ENCODE data around the gene MSH5. TPM values are rescaled to one million over a fixed set of nuclear protein-coding genes. Genes with fewer than 3 reads are reported as not detected.
"Not testable (repeated sequence)": the region's sequence is repeated elsewhere in the genome, so short reads cannot be mapped to it uniquely, and the experiment has no call there.

MSH5 gene
- total and polyA plus RNA-seq, 8 donors, result 2.2 to 17.4 (median 6.4) TPM

DNA sequence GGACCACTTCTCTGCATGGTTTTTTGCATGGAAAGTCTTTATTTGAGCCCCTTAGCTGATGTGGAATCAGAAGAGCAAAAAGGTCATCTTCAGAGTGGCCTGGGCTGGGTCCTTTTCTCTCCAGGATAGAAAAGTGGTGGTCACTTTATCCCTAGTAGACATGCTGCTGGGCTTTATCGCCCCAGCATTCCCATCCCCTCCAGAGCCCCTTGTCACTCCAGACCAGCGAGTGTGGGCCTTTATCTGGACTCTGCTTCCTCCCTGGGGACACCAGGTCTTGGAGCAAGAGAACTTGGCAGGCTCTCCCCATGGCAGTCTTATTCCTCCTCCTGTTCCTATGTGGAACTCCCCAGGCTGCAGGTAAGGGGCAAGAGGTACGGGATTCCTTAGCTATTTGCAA lies 33.2 kb upstream of the MSH5 start, which contains the start of gene LY6G6F:
TSS of gene LY6G6F (plus strand) at position 268 of the 400 bp plus-strand sequence. CDS start at position 309, 41 bp downstream.
- Histone ChIP-seq H3K4me3 (no peak within 1 kb of the TSS), H3K4me1 (peaks cover 0 to 10% (median 2%) of the 10 kb centered on the region in 3 donors), H3K9me3 (no peaks in the 10 kb centered on the region), H3K27me3 (no peaks in the 10 kb centered on the region), H3K27ac (no peak within 1 kb of the TSS), H3K36me3 (no peaks in the 10 kb centered on the region)
- 35 to 44% methylated on average over 3 of the region's 3 CpGs for WGBS, 2 donors
- TF ChIP-seq, protein P1, sequence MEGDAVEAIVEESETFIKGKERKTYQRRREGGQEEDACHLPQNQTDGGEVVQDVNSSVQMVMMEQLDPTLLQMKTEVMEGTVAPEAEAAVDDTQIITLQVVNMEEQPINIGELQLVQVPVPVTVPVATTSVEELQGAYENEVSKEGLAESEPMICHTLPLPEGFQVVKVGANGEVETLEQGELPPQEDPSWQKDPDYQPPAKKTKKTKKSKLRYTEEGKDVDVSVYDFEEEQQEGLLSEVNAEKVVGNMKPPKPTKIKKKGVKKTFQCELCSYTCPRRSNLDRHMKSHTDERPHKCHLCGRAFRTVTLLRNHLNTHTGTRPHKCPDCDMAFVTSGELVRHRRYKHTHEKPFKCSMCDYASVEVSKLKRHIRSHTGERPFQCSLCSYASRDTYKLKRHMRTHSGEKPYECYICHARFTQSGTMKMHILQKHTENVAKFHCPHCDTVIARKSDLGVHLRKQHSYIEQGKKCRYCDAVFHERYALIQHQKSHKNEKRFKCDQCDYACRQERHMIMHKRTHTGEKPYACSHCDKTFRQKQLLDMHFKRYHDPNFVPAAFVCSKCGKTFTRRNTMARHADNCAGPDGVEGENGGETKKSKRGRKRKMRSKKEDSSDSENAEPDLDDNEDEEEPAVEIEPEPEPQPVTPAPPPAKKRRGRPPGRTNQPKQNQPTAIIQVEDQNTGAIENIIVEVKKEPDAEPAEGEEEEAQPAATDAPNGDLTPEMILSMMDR (IDR thresholded peaks at IDR 0.05), result no peak
- no peak for FAIRE-seq
- no peak for DNase-seq
- intact Hi-C loops (cut with DNase I), result no loop called here
- ATAC-seq, result no peak

- Histone ChIP-seq H3K4me3 (no peak overlapping the region), H3K27me3 (no peaks in the 10 kb centered on the region), H3K27ac (no peak overlapping the region), H3K4me1 (peaks cover 0 to 5% (median 0%) of the 10 kb centered on the region in 3 donors), H3K9me3 (no peaks in the 10 kb centered on the region), H3K36me3 (no peaks in the 10 kb centered on the region)
- DNase-seq (no peak), FAIRE-seq (no peak), ATAC-seq (no peak)
- intact Hi-C loops (cut with DNase I), result no loop called here
- TF ChIP-seq, protein P1 (IDR thresholded peaks at IDR 0.05), result no peak
- 70 to 82% methylated on average over 10 of the region's 10 CpGs for WGBS, 2 donors
These were observed 32.1 kb upstream of the MSH5 start for GRCh38 chr6:31707701-31708100.

DNA sequence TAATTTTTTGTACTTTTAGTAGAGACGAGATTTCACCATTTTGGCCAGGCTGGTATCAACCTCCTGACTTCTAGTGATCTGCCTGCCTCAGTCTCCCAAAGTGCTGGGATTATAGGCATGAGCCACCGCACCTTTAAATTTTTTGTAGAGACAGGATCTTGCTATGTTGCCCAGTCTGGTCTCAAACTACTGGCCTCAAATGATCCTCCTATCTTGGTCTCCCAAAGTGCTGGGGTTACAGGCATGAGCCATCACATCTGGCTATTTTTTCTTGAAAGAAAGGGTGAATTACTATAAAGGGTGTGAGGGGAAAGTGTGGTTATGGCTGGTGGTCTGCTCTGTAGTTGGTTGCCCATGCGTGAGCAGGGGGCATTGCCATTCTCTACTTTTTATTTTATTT lies 31.6 kb upstream of the MSH5 start:
- ATAC-seq, result no peak

GRCh38 chr6:31709157-31709556 lies 30.6 kb upstream of the MSH5 start:
- FAIRE-seq; H3K27me3 ChIP-seq; H3K4me1 ChIP-seq; intact Hi-C loops (cut with DNase I); H3K27ac ChIP-seq; H3K9me3 ChIP-seq; H3K4me3 ChIP-seq; H3K36me3 ChIP-seq; DNase-seq; ATAC-seq: not testable (repeated sequence)
- WGBS, 2 donors, result 78 to 91% methylated on average over 11 of the region's 11 CpGs

More for the DNA sequence above, 31.6 kb upstream of the MSH5 start:
- no peak for FAIRE-seq
- H3K9me3 ChIP-seq, result no peaks in the 10 kb centered on the region
- no peak overlapping the region for H3K4me3 ChIP-seq
- no peaks in the 10 kb centered on the region for H3K27me3 ChIP-seq
- TF ChIP-seq, protein P1 (IDR thresholded peaks at IDR 0.05), result no peak
- intact Hi-C loops (cut with DNase I), result no loop called here
- no peak for DNase-seq
- WGBS, 2 donors, result 87 to 89% methylated on average over 3 of the region's 3 CpGs
- H3K4me1 ChIP-seq, result peaks cover 0 to 5% (median 0%) of the 10 kb centered on the region in 3 donors
- no peak overlapping the region for H3K27ac ChIP-seq
- no peaks in the 10 kb centered on the region for H3K36me3 ChIP-seq

DNA sequence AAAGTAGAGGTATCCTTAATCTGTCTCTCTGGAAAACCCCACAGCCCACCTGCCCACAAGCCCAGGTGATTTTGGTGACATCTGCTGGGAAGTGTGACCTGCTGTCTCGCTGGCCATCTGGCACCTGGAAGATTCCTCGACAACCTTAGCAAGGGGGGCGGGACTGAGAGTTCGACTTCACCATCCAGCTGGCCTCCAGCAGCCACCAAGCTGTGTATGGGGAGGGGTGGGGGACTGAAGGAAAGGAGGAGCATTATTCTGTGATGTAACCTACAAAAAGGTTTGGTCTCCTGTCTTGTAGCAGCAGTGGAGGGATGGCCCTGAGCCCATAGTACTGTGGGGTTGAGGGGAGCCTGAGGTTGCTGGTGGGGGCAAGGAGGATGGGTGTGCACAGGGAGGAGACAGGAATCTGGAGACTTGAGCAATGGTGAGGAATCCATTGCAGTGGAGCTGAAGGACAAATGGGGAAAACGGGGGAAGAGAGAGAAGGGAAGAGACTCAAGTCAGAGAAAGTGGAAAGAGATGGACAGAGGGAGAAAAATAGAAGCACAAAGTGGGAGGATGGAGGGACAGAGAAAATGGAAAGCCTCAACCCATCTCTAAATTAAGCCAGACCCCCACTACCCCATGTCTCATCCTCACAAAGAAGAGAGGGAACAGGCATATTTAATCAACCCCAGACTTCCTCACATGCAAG lies 29.1 kb upstream of the MSH5 start:
- ATAC-seq, result no peak
- FAIRE-seq, result no peak
- TF ChIP-seq, protein P1 (IDR thresholded peaks at IDR 0.05), result no peak
- no peak overlapping the region for H3K27ac ChIP-seq
- H3K4me3 ChIP-seq, result no peak overlapping the region
- no peaks in the 10 kb centered on the region for H3K9me3 ChIP-seq
- no peak for DNase-seq
- intact Hi-C loops (cut with DNase I), result no loop called here
- no peaks in the 10 kb centered on the region for H3K36me3 ChIP-seq
- 37 to 40% methylated on average over 5 of the region's 5 CpGs for WGBS, 2 donors
- H3K27me3 ChIP-seq, result no peaks in the 10 kb centered on the region
- no peaks in the 10 kb centered on the region for H3K4me1 ChIP-seq
